Activated CD4-positive, alpha-beta T cell treated with anti-CD3 and anti-CD28 coated beads for 36 hours (primary cell): Measurements from ENCODE around the gene KATNB1. TPM values are rescaled to one million over a fixed set of nuclear protein-coding genes. Genes with fewer than 3 reads are reported as not detected.

Source experiments
- ATAC-seq: fragments of 200-7000 bp; cut with Tn5 transposase; one replicate; pipeline ENCODE4 v1.10.0; 2021; ENCODE audit warnings: mild to moderate bottlenecking, moderate library complexity
- CTCF ChIA-PET: fragments of 350-600 bp; sonication (Branson Sonifier 250); formaldehyde crosslinking; loops from one replicate; lab custom pipeline; 2021; ENCODE audit warnings: antibody characterized with exemption; lab: Charles Lee
- POLR2A ChIA-PET: fragments of 350-600 bp; sonication (Branson Sonifier 250); formaldehyde crosslinking; loops from one replicate; lab custom pipeline; 2021; ENCODE audit warnings: antibody characterized with exemption, inconsistent platforms; lab: Charles Lee
- DNase-seq: peaks from one replicate; pipeline ENCODE4 v3.0.0-alpha.2; 2020
- H3K27ac Mint-ChIP-seq: one replicate; pipeline ENCODE4 v1.8.0; 2021; ENCODE audit warnings: mixed read lengths
- H3K27me3 Mint-ChIP-seq: one replicate; pipeline ENCODE4 v1.8.0; 2021; ENCODE audit warnings: mixed read lengths
- H3K36me3 Mint-ChIP-seq: one replicate; pipeline ENCODE4 v1.8.0; 2021; ENCODE audit warnings: low read depth, mixed read lengths
- H3K4me1 Mint-ChIP-seq: one replicate; pipeline ENCODE4 v1.8.0; 2021; ENCODE audit warnings: mixed read lengths
- H3K4me3 Mint-ChIP-seq: one replicate; pipeline ENCODE4 v1.8.0; 2021; ENCODE audit warnings: mild to moderate bottlenecking, moderate library complexity, mixed read lengths
- H3K9me3 Mint-ChIP-seq: one replicate; pipeline ENCODE4 v1.8.0; 2021; ENCODE audit warnings: low read depth, mixed read lengths
- intact Hi-C, 2 experiments: fragments of 100-400 bp; cut with DNase I in 1 of 2; cut with micrococcal nuclease in 1 of 2; formaldehyde crosslinking; loops; one replicate each; pipeline versions ENCODE4 v1.14.2 to v1.15.1; 2022 to 2024; cut with DNase I, micrococcal nuclease
- total RNA-seq, 2 experiments: library from RNA; stranded (reverse); gene quantifications; one replicate each; pipeline ENCODE4 v1.2.3, GENCODE V29; 2021

The KATNB1 gene
- total RNA-seq, 2 experiments from 2014 or later = 28.1 to 29.3 TPM

DNA sequence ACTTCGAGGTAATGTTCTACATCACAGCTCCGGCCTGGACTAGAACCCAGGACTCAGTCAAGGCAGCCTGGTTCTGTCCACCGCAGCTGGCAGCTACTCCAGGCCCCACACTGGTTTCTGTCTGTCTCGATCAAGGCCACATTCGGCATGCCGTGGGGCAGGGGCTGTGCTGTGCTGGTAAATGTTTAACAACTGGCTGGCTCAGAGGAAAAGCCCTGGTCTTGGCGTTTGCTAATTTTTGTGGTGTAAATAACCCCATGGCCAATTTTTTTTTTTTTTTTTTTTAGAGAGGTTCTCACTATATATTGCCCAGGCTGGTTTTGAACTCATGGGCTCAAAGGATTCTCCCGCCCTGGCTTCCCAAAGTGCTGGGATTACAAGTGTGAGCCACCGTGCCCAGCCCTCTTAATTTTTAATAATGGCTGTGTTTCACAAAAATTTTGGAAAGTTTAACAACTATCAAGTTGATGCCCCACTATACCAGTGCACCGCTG is 41.3 kb upstream of the KATNB1 start:
- Mint-ChIP-seq H3K4me1 (peaks cover 16% of the 10 kb centered on the region), H3K36me3 (no peaks in the 10 kb centered on the region), H3K27ac (no peak overlapping the region), H3K4me3 (no peak overlapping the region), H3K9me3 (no peaks in the 10 kb centered on the region), H3K27me3 (no peaks in the 10 kb centered on the region)
- CTCF ChIA-PET = interaction anchor here (0.5 kb wide), 1 partner anchor 63 kb away, joined by 3 read pairs; no protein-coding TSS in a partner anchor
- no peak for ATAC-seq
- POLR2A ChIA-PET = no interaction called here
- no peak for DNase-seq
- intact Hi-C loops = no loop called here

DNA sequence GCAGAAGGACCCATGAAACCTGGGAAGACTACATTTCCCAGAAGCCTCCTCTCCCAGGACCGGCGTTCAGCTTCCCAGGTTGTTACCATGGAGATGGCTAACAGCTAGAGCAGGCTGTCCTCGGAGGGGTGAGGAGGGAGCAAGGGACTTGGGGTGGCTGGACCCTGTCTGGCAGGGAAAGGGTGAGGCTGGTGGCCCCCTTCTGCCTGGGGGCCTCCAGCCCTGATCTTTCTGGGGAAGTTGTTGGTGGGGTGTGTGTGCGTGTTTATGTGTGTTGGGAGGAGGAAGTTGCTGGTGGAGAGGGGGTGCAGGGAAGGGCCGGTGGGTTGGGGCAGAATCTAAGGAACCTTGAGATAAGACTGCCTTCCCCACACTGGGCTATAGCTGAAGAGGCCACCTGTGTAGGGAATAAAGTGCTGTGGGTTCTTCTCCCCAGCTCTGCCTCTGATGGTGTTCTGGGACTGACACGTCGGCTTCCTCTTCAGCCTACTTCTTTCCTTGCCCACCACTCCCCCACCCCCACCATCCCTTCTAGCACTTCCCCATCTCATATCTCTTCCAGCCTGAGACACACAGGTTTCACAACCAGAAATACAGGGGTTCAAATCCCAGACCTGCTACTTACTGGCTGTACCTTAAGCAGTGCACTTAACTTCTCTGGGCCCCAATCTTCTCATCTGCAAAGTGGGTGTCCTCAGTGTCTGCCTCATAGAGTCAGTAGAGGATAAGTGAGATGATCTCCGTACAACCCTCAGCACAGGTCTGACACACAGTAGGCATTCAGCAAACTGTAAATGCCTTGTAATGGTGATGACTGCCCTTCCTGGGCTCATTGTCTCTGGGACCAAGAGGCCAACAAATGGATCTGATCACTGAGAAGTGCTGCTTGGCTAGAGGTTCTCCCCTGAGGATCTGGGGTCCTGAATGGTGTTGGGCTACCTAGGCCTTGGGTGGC is 40.6 kb upstream of the KATNB1 start, which contains the start of gene DRC7:
Gene DRC7 (plus strand): TSS at position 82 of the 955 bp plus-strand sequence. CDS start 3,144 bp downstream, outside the sequence.
- DNase-seq (peak; percentile 40), ATAC-seq (peak; percentile 68)
- intact Hi-C loops = no loop called here
- Mint-ChIP-seq H3K4me1 (peaks cover 8% of the 10 kb centered on the region), H3K4me3 (peak within 1 kb of the TSS; percentile 6), H3K36me3 (no peaks in the 10 kb centered on the region), H3K27ac (peak within 1 kb of the TSS; percentile 24), H3K27me3 (no peaks in the 10 kb centered on the region), H3K9me3 (no peaks in the 10 kb centered on the region)
- CTCF ChIA-PET = interaction anchor here (0.5 kb wide), 1 partner anchor 62 kb away, joined by 3 read pairs; no protein-coding TSS in a partner anchor
- POLR2A ChIA-PET = no interaction called here

DNA sequence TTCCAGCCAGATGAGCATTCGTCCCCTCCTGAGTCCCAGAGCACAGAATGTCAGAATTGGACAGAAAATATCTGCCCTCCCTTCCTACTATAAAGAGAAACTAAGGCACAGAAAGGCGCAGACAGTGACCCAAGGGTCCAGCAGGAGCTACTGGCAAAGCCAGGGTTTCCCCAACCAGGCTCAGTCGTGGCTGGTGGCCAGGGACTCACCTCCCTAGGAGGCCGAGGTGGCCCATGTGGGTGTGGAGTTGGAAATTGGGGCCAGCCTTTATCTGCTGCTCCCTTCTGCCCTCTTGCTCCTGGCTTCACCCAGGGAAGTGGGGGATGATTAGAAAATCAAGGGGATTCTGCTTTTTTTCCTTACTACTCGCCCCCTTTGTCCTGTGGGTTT is 39.9 kb upstream of the KATNB1 start:
- DNase-seq (no peak), ATAC-seq (no peak)
- ChIA-PET CTCF (interaction anchor here (0.7 kb wide), 1 partner anchor 341 kb away, joined by 4 read pairs; no protein-coding TSS in a partner anchor), POLR2A (no interaction called here)
- Mint-ChIP-seq H3K27ac (no peak overlapping the region), H3K4me1 (peaks cover 5% of the 10 kb centered on the region), H3K36me3 (no peaks in the 10 kb centered on the region), H3K4me3 (no peak overlapping the region), H3K27me3 (no peaks in the 10 kb centered on the region), H3K9me3 (no peaks in the 10 kb centered on the region)
- intact Hi-C loops = no loop called here

DNA sequence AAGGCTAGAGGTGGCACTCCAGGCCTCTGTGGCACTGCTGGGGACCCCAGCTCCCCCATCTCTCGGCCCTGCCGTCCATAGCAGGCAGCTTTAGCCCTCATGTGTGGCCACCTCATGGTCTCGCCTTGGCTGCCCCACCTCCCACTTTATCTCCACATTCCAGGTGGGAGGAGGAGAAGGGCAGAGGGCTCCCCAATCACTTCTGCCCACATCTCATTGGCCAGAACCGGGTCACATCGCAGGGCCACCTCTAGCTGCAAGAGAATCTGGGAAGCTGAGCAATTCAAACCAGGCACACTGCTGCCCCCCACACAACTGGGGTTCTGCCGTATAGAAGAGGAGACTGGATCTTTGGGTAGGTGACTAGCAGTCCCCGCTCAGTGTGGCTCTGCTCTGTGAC is 39.3 kb upstream of the KATNB1 start:
- Mint-ChIP-seq H3K27ac (no peak overlapping the region), H3K4me3 (no peak overlapping the region), H3K4me1 (peaks cover 5% of the 10 kb centered on the region), H3K27me3 (no peaks in the 10 kb centered on the region), H3K36me3 (no peaks in the 10 kb centered on the region), H3K9me3 (no peaks in the 10 kb centered on the region)
- CTCF ChIA-PET = interaction anchor here (0.7 kb wide), 1 partner anchor 340 kb away, joined by 4 read pairs; no protein-coding TSS in a partner anchor
- DNase-seq (no peak), ATAC-seq (no peak)
- intact Hi-C loops = no loop called here
- POLR2A ChIA-PET = no interaction called here

DNA sequence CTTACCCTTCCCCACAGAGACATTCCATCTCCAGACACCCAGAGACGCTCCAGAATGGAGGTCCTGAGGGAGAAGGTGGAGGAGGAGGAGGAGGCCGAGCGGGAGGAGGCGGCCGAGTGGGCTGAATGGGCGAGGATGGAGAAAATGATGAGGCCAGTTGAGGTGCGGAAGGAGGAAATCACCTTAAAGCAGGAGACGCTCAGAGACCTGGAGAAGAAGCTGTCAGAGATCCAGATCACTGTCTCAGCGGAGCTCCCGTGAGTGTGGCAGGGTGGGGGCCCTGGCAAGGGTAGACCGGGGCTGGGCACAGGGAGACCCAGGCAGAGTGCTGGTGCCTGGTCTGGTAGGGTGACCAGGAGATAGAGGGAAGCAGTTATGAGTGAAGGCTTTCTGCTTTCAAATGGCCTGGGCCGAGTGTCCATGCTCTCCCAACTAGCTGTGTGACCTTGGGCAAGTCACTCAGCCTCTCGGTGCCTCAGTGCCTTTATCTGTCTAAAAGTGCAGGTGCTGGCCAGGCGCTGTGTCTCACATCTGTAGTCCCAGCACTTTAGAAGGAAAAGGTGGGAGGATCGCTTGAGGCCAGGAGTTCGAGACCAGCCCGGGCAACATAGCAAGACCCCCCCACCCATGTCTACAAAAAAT is 37.6 kb upstream of the KATNB1 start:
- DNase-seq (no peak), ATAC-seq (no peak)
- ChIA-PET POLR2A (no interaction called here), CTCF (interaction anchor here (0.7 kb wide), 1 partner anchor 89 kb away, joined by 3 read pairs; no protein-coding TSS in a partner anchor)
- Mint-ChIP-seq H3K9me3 (no peaks in the 10 kb centered on the region), H3K4me3 (no peak overlapping the region), H3K36me3 (no peaks in the 10 kb centered on the region), H3K27me3 (no peaks in the 10 kb centered on the region), H3K27ac (no peak overlapping the region), H3K4me1 (peaks cover 5% of the 10 kb centered on the region)
- intact Hi-C loops = no loop called here

DNA sequence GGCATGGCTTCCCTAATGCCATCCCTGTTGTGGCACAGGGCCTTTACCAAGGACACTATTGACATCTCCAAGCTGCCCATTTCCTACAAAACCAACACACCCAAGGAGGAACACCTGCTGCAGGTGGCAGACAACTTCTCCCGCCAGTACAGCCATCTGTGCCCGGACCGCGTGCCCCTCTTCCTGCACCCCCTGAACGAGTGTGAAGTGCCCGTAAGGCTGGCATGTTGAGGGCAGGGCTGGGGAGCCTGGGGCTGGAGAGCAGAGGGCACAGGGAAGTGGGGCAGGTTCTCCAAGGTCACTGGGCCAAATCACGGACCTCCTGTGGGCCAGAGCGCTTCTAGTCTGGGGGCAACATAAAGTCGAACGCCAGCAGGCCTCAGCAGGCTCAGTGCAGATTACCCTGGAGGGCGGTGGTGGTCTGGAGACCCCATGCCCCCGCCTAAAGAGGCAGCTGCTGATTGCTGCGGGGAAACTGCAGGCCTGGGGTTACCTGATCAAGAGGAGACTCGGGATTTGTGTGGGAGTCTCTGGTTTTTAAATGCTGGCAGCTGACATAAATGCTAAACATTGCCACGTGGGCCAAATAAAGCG is 36.7 kb upstream of the KATNB1 start:
- CTCF ChIA-PET = interaction anchor here (0.8 kb wide), 1 partner anchor 90 kb away, joined by 4 read pairs; no protein-coding TSS in a partner anchor
- Mint-ChIP-seq H3K27ac (no peak overlapping the region), H3K9me3 (no peaks in the 10 kb centered on the region), H3K36me3 (no peaks in the 10 kb centered on the region), H3K4me1 (peaks cover 5% of the 10 kb centered on the region), H3K4me3 (no peak overlapping the region), H3K27me3 (no peaks in the 10 kb centered on the region)
- POLR2A ChIA-PET = no interaction called here
- DNase-seq (no peak), ATAC-seq (no peak)
- intact Hi-C loops = no loop called here

DNA sequence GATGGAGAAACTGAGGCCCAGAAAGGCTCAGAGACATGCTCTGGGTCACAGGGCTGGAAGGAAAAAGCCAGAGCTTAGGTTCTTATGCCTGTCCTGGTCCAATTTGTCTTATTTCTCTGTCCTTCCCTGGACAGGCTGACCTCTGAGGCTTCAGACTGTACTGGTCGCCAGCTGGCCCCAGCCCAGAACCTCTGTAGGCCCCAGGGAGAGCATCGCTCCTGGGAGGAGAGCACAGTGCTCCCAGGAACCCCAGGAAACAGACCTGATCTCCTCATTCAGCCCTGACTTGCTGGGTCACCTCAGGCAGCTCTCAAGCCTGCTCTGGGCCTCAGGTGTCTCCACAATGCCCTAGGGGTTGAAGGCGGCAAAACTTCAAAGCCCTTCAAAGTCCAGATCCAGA is 36.1 kb upstream of the KATNB1 start:
- H3K9me3 Mint-ChIP-seq = no peaks in the 10 kb centered on the region
- intact Hi-C loops = no loop called here
- no peak overlapping the region for H3K4me3 Mint-ChIP-seq
- ATAC-seq = no peak
- peaks cover 5% of the 10 kb centered on the region for H3K4me1 Mint-ChIP-seq
- H3K27ac Mint-ChIP-seq = no peak overlapping the region
- CTCF ChIA-PET = interaction anchor here (0.8 kb wide), 1 partner anchor 90 kb away, joined by 4 read pairs; no protein-coding TSS in a partner anchor
- DNase-seq = no peak
- no peaks in the 10 kb centered on the region for H3K27me3 Mint-ChIP-seq
- POLR2A ChIA-PET = no interaction called here
- H3K36me3 Mint-ChIP-seq = no peaks in the 10 kb centered on the region

DNA sequence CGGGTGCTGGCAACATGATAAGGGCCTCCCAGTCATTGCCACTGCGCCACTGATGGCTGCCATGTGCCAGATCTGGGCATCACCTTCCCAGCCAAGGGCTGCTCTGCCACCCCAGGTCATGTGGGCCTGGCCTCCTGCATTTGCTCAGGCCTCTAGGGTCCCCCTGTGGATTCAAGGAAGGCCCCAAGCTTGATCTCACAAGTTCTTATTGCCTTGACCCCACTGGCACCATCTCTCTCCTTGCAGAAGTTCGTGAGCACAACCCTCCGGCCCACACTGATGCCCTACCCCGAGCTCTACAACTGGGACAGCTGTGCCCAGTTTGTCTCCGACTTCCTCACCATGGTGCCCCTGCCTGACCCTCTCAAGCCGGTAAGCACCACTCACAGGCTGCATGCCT is 35.7 kb upstream of the KATNB1 start:
- H3K4me1 Mint-ChIP-seq = peaks cover 2% of the 10 kb centered on the region
- no peak overlapping the region for H3K27ac Mint-ChIP-seq
- intact Hi-C loops = no loop called here
- POLR2A ChIA-PET = no interaction called here
- H3K4me3 Mint-ChIP-seq = no peak overlapping the region
- no peaks in the 10 kb centered on the region for H3K27me3 Mint-ChIP-seq
- ATAC-seq = no peak
- CTCF ChIA-PET = interaction anchor here (0.6 kb wide), 1 partner anchor 14 kb away, joined by 3 read pairs; no protein-coding TSS in a partner anchor
- H3K36me3 Mint-ChIP-seq = no peaks in the 10 kb centered on the region
- H3K9me3 Mint-ChIP-seq = no peaks in the 10 kb centered on the region
- no peak for DNase-seq

DNA sequence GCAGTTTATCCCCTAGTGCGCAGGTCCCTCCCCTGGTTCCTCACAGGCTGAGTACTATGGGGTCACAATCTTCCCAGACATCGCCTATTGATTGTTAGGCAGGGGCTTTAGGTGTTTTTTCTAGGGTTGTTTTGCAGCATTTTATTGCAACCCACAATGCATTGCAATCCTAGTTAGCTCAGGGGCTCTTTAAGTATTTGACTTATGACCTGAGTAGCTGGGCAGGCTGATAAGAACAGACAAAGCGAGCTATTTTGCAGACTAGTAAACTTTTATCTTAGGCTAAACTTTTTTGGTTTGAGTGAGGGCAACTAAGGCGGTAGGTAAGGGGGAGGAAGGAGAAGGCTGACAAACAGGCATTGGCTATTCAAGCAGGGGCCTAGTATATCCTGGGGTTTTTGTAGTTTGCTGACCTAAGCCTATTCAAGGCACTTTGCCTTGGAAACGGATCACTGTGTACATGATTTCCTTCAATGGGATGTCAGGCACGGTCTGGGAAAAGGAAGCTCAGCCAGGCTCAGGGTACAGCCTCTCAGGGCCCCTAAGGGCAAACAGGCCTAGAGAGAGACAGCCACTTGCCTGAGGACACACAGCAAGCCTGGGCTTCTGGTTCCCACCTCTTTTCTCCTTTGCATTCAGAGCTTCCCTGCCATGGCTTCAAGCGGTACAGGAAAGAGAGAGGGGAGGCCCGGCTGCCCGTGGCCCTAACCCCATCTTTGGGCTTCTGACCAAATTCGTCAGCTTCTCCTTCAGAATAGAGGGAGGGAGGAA is 34.6 kb upstream of the KATNB1 start:
- Mint-ChIP-seq H3K9me3 (no peaks in the 10 kb centered on the region), H3K4me1 (no peaks in the 10 kb centered on the region), H3K27ac (no peak overlapping the region), H3K4me3 (no peak overlapping the region), H3K27me3 (no peaks in the 10 kb centered on the region), H3K36me3 (no peaks in the 10 kb centered on the region)
- DNase-seq (no peak), ATAC-seq (no peak)
- ChIA-PET POLR2A (no interaction called here), CTCF (interaction anchor here (0.6 kb wide), 2 partner anchors 13 to 122 kb away, joined by 3 read pairs; no protein-coding TSS in a partner anchor)
- intact Hi-C loops = no loop called here

DNA sequence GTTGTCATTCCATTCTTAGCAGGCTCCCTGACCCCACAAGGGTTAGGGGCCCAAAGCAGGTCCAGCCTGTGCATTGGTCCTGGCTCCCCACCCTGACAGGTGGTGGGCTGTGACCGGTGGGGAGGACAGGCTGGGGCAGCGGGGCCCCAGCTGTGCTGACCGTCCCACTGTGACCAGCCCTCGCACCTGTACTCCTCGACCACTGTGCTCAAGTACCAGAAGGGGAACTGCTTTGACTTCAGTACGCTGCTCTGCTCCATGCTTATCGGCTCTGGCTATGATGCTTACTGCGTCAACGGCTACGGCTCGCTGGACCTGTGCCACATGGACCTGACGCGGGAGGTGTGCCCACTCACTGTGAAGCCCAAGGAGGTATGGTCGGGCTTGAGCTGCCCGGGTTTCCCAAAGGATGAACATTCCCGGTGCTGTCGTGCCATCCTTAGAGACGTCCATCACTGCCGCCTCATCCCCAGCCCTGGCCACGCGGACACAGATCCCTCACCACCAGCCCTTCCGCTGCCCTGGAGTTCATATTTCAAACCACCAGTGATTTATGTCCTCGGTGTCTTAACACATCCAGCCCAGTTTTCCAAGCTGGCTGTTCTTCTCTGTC is 33.7 kb upstream of the KATNB1 start:
- Mint-ChIP-seq H3K4me1 (no peaks in the 10 kb centered on the region), H3K27me3 (no peaks in the 10 kb centered on the region), H3K4me3 (no peak overlapping the region), H3K27ac (no peak overlapping the region), H3K36me3 (no peaks in the 10 kb centered on the region), H3K9me3 (no peaks in the 10 kb centered on the region)
- DNase-seq (no peak), ATAC-seq (no peak)
- CTCF ChIA-PET = no interaction called here
- intact Hi-C loops = no loop called here
- POLR2A ChIA-PET = no interaction called here
